HCT116 (cell line): ENCODE data around the gene FZR1. TPM values are rescaled to one million over a fixed set of nuclear protein-coding genes. Genes with fewer than 3 reads are reported as not detected.

Experiments
- ATAC-seq: fragments of 200-7000 bp; cut with Tn5 transposase; 2 replicates; pipeline ENCODE4 v1.9.1; 2020; ENCODE audit warnings: mild to moderate bottlenecking, moderate library complexity
- BruUV-seq: library from RNA; stranded (reverse); fragments of 400-500 nt; replicated peaks from 2 replicates; lab custom pipeline; 2021; lab: Mats Ljungman, UMichigan
- CTCF ChIA-PET: fragments of 300-600 bp; sonication (Branson Sonifier 250); formaldehyde crosslinking; loops from one replicate; lab custom pipeline; 2021; ENCODE audit warnings: antibody characterized with exemption; lab: Charles Lee
- POLR2A ChIA-PET: fragments of 300-600, 350-600 bp; sonication (Branson Sonifier 250); formaldehyde crosslinking; loops from one replicate; lab custom pipeline; 2021; ENCODE audit warnings: antibody characterized with exemption; lab: Charles Lee
- RAD21 ChIA-PET, 2 experiments: fragments of 300-600 bp; sonication (Branson Sonifier 250); formaldehyde crosslinking; loops; one replicate each; lab custom pipeline; 2023; ENCODE audit warnings: low total read pairs in 2 of 2; ENCODE audit not compliant: uncharacterized antibody in 2 of 2, unreplicated experiment in 2 of 2, low non-redundant PET in 1 of 2; lab: Charles Lee
- DNase-seq: peaks from one replicate; pipeline ENCODE4 v3.0.0-alpha.2; 2010; ENCODE audit warnings: low read depth, low spot score
- H2AFZ ChIP-seq: fragments of 200-600 bp; shearing (Covaris generic), sonication (generic); 2 replicates; pipeline ENCODE4 v1.6.1; 2017; ENCODE audit warnings: low read depth, mixed run types, mixed read lengths, antibody characterized with exemption, low read length; ENCODE audit not compliant: poor library complexity, severe bottlenecking
- H3K27ac ChIP-seq: 2 replicates; pipeline ENCODE4 v1.5.1; 2012; ENCODE audit warnings: low read depth, low read length
- H3K27me3 ChIP-seq: fragments of 200-600 bp; sonication (generic); 2 replicates; pipeline ENCODE4 v1.6.1; 2016; ENCODE audit warnings: mixed run types, low read length, mixed read lengths; ENCODE audit not compliant: insufficient read depth
- H3K36me3 ChIP-seq, 2 experiments: fragments of 200-500 bp in 1 of 2; fragments of 200-600 bp in 1 of 2; sonication (Bioruptor generic) in 1 of 2; sonication (generic) in 1 of 2; 2 replicates each; pipeline versions ENCODE4 v1.5.1 to v1.6.1; 2014 to 2016; ENCODE audit warnings: low read length in 2 of 2, inconsistent platforms in 1 of 2, mixed read lengths in 1 of 2, mixed run types in 1 of 2; ENCODE audit not compliant: insufficient read depth in 2 of 2, control insufficient read depth in 1 of 2
- H3K4me1 ChIP-seq, 2 experiments: fragments of 200-600 bp in 1 of 2; sonication (generic) in 1 of 2; 2 replicates each; pipeline versions ENCODE4 v1.5.1 to v1.6.1; 2012 to 2017; ENCODE audit warnings: low read length in 2 of 2, inconsistent platforms in 1 of 2, mild to moderate bottlenecking in 1 of 2, mixed read lengths in 1 of 2, mixed run types in 1 of 2, moderate library complexity in 1 of 2; ENCODE audit not compliant: insufficient read depth in 2 of 2, control insufficient read depth in 1 of 2
- H3K4me2 ChIP-seq: fragments of 200-600 bp; sonication (generic); 2 replicates; pipeline ENCODE4 v1.6.1; 2017; ENCODE audit warnings: mixed run types, low read length, mixed read lengths
- H3K4me3 ChIP-seq, 2 experiments: fragments of 200-600 bp in 1 of 2; sonication (generic) in 1 of 2; replicated peaks in 1 of 2; 2 replicates each; pipeline ENCODE4 v1.5.1; 2011 to 2016; ENCODE audit warnings: low read length in 2 of 2, control low read depth in 1 of 2, low read depth in 1 of 2, mild to moderate bottlenecking in 1 of 2, mixed read lengths in 1 of 2, mixed run types in 1 of 2
- H3K79me2 ChIP-seq: fragments of 200-600 bp; sonication (generic); 2 replicates; pipeline ENCODE4 v1.6.1; 2017; ENCODE audit warnings: mild to moderate bottlenecking, mixed run types, low read length, moderate library complexity, mixed read lengths; ENCODE audit not compliant: insufficient read depth
- H3K9ac ChIP-seq: fragments of 200-600 bp; sonication (generic); 2 replicates; pipeline ENCODE4 v1.6.1; 2016; ENCODE audit warnings: low read length, mixed read lengths
- H3K9me2 ChIP-seq: fragments of 200-600 bp; sonication (generic), shearing (Covaris generic); 2 replicates; pipeline ENCODE4 v1.6.1; 2017; ENCODE audit warnings: mixed run types, mild to moderate bottlenecking, moderate library complexity; ENCODE audit not compliant: insufficient read depth
- H3K9me3 ChIP-seq, 2 experiments: fragments of 200-500 bp in 1 of 2; fragments of 200-600 bp in 1 of 2; sonication (Bioruptor generic) in 1 of 2; sonication (generic) in 1 of 2; 2 replicates each; pipeline ENCODE4 v1.6.1; 2014 to 2017; ENCODE audit warnings: low read length in 2 of 2, mixed read lengths in 2 of 2, inconsistent platforms in 1 of 2, low read depth in 1 of 2, mild to moderate bottlenecking in 1 of 2, mixed run types in 1 of 2, moderate library complexity in 1 of 2; ENCODE audit not compliant: control insufficient read depth in 1 of 2, insufficient read depth in 1 of 2
- H4K20me1 ChIP-seq: fragments of 200-600 bp; sonication (generic), shearing (Covaris generic); 2 replicates; pipeline ENCODE4 v1.6.1; 2017; ENCODE audit warnings: mixed run types, mild to moderate bottlenecking, moderate library complexity; ENCODE audit not compliant: insufficient read depth
- CTCF ChIP-seq, 3 experiments: fragments of 200-600 bp in 1 of 3; sonication (generic) in 1 of 3; IDR thresholded peaks in 2 of 3; conservative IDR thresholded peaks in 1 of 3; 2 replicates each; pipeline ENCODE4 v1.5.1; 2012 to 2017; ENCODE audit warnings: low read depth in 2 of 3, low read length in 2 of 3, antibody characterized with exemption in 1 of 3, borderline replicate concordance in 1 of 3, control low read depth in 1 of 3, mild to moderate bottlenecking in 1 of 3, mixed read lengths in 1 of 3, mixed run types in 1 of 3, moderate library complexity in 1 of 3; ENCODE audit not compliant: insufficient read depth in 1 of 3
- ELF1 ChIP-seq: IDR thresholded peaks from 2 replicates; pipeline ENCODE4 v1.6.1; 2012; ENCODE audit warnings: low read depth, borderline replicate concordance
- EZH2phosphoT487 ChIP-seq: fragments of 200-600 bp; IDR thresholded peaks from 2 replicates; pipeline ENCODE4 v1.6.1; 2018; ENCODE audit warnings: antibody characterized with exemption, borderline replicate concordance
- FOSL1 ChIP-seq: IDR thresholded peaks from 2 replicates; pipeline ENCODE4 v1.6.1; 2012; ENCODE audit warnings: low read depth
- JUND ChIP-seq: IDR thresholded peaks from 2 replicates; pipeline ENCODE4 v1.6.1; 2012
- MAX ChIP-seq: IDR thresholded peaks from 2 replicates; pipeline ENCODE4 v1.6.1; 2012
- POLR2A ChIP-seq: IDR thresholded peaks from 2 replicates; pipeline ENCODE4 v1.7.0; 2011; ENCODE audit warnings: borderline replicate concordance; ENCODE audit not compliant: insufficient read depth, insufficient read length; ENCODE audit errors: extremely low read depth
- POLR2AphosphoS5 ChIP-seq: IDR thresholded peaks from 2 replicates; pipeline ENCODE4 v1.6.1; 2011; ENCODE audit warnings: mild to moderate bottlenecking, low read depth, low read length, moderate library complexity
- SP1 ChIP-seq: IDR thresholded peaks from 2 replicates; pipeline ENCODE4 v1.6.1; 2012; ENCODE audit warnings: low read depth
- SRF ChIP-seq: IDR thresholded peaks from 2 replicates; pipeline ENCODE4 v1.6.1; 2012; ENCODE audit warnings: low read depth
- ZBTB33 ChIP-seq: IDR thresholded peaks from 2 replicates; pipeline ENCODE4 v1.6.1; 2011; ENCODE audit warnings: mild to moderate bottlenecking, low read length, moderate library complexity; ENCODE audit not compliant: insufficient replicate concordance; ENCODE audit errors: extremely low read depth
- ZNF274 ChIP-seq: fragments of 200-500 bp; sonication (Bioruptor generic); IDR thresholded peaks from 2 replicates; pipeline ENCODE4 v1.6.1; 2014; ENCODE audit warnings: mild to moderate bottlenecking, low read depth, low read length, inconsistent platforms
- intact Hi-C: fragments of 100-400 bp; cut with micrococcal nuclease; formaldehyde crosslinking; loops from 2 replicates; pipeline ENCODE4 v1.10.0; 2022
- total RNA-seq: library from RNA; stranded (reverse); gene quantifications from one replicate; pipeline ENCODE4 v1.2.1, GENCODE V29; 2021; ENCODE audit not compliant: unreplicated experiment

FZR1 gene
- total RNA-seq, 1 experiment from 2014 or later: 60.3 TPM

- no peaks in the 10 kb centered on the region for H3K36me3 ChIP-seq
- CTCF ChIA-PET: no interaction called here
- H3K9me3 ChIP-seq: no peaks in the 10 kb centered on the region
- no peak for TF ChIP-seq CTCF (IDR thresholded peaks at IDR 0.05 in 2 of 3, conservative IDR thresholded peaks at IDR 0.05 in 1 of 3; ENCODE audit: borderline replicate concordance in 1 of 3, insufficient read depth in 1 of 3, low read depth in 2 of 3, low read length in 2 of 3)
- TF ChIP-seq JUND: no peak
- TF ChIP-seq ZNF274: no peak
- no peak for TF ChIP-seq ELF1
- no peak for TF ChIP-seq MAX
- no peak for TF ChIP-seq SRF
- no peak for TF ChIP-seq EZH2phosphoT487
- TF ChIP-seq SP1: no peak
- TF ChIP-seq POLR2AphosphoS5: no peak
- TF ChIP-seq FOSL1: no peak
- no peak for TF ChIP-seq ZBTB33
- TF ChIP-seq POLR2A: no peak
- BruUV-seq: no TSS peak
- H3K4me2 ChIP-seq: no peak overlapping the region
- no peak overlapping the region for H3K4me3 ChIP-seq
- no peak for DNase-seq
- RAD21 ChIA-PET: no interaction called here
- no peaks in the 10 kb centered on the region for H4K20me1 ChIP-seq
- POLR2A ChIA-PET: interaction anchor here (0.5 kb wide), 1 partner anchor 1814 kb away, joined by 4 read pairs; no protein-coding TSS in a partner anchor
- intact Hi-C loops: no loop called here
- H2AFZ ChIP-seq: no peak overlapping the region
- no peak for ATAC-seq
- peaks cover 0 to 7% of the 10 kb centered on the region in 2 experiments; a peak in 2 of 4 replicates for H3K4me1 ChIP-seq
- peaks cover 9% of the 10 kb centered on the region; the same call in 1 of the 2 replicates for H3K27me3 ChIP-seq
- H3K27ac ChIP-seq: no peak overlapping the region
- no peaks in the 10 kb centered on the region for H3K79me2 ChIP-seq
- H3K9ac ChIP-seq: no peak overlapping the region
- no peaks in the 10 kb centered on the region for H3K9me2 ChIP-seq
Measured at GRCh38 chr19:3478409-3479176, 27.5 kb upstream of the FZR1 start.
